Gastrocnemius medialis (tissue), 4 donors: ENCODE results near the gene ITFG2. TPM values are rescaled to one million over a fixed set of nuclear protein-coding genes. Genes with fewer than 3 reads are reported as not detected.

Source experiments
- ATAC-seq, 2 donors: fragments of 150-250 bp; one replicate each; pipeline ENCODE4 v1.9.1; 2016
- DNase-seq, 2 donors: peaks; one replicate each; pipeline ENCODE4 v3.0.0-alpha.2; 2019
- H3K27ac ChIP-seq, 4 donors: fragments of 200-600 bp; sonication (generic); 1 replicate in 1 of 4; 2 replicates in 3 of 4; pipeline ENCODE4 v1.5.1; 2016 to 2018; ENCODE audit warnings: mild to moderate bottlenecking in 2 of 4, moderate library complexity in 1 of 4
- H3K27me3 ChIP-seq, 3 donors: fragments of 200-600 bp; sonication (generic) in 2 of 3; 1 replicate in 1 of 3; 2 replicates in 2 of 3; pipeline versions ENCODE4 v1.5.1 to v1.6.0; 2016 to 2019; ENCODE audit warnings: mild to moderate bottlenecking in 1 of 3, moderate library complexity in 1 of 3
- H3K36me3 ChIP-seq, 2 donors: fragments of 200-600 bp; sonication (generic) in 1 of 2; one replicate each; pipeline ENCODE4 v1.5.1; 2017 to 2018
- H3K4me1 ChIP-seq, 2 donors: fragments of 200-600 bp; sonication (generic) in 1 of 2; one replicate each; pipeline ENCODE4 v1.5.1; 2016 to 2017; ENCODE audit warnings: mild to moderate bottlenecking in 2 of 2
- H3K4me3 ChIP-seq, 4 donors: fragments of 200-600 bp; sonication (generic) in 3 of 4; 1 replicate in 1 of 4; 2 replicates in 3 of 4; pipeline ENCODE4 v1.5.1; 2016 to 2019; ENCODE audit warnings: mild to moderate bottlenecking in 2 of 4
- H3K9me3 ChIP-seq, 3 donors: fragments of 200-600 bp; sonication (generic) in 2 of 3; 1 replicate in 1 of 3; 2 replicates in 2 of 3; pipeline ENCODE4 v1.5.1; 2016 to 2019
- CTCF ChIP-seq, 5 experiments: fragments of 450-650 bp in 3 of 5; fragments of 200-600 bp in 2 of 5; sonication (generic) in 2 of 5; IDR thresholded peaks in 4 of 5; conservative IDR thresholded peaks in 1 of 5; 1 replicate in 4 of 5; 2 replicates in 1 of 5; pipeline ENCODE4 v1.5.1; 2016 to 2019; ENCODE audit warnings: antibody characterized with exemption in 5 of 5, mild to moderate bottlenecking in 3 of 5, moderate library complexity in 3 of 5
- POLR2A ChIP-seq, 2 donors: fragments of 450-650 bp; IDR thresholded peaks; one replicate each; pipeline ENCODE4 v1.6.1; 2017; ENCODE audit warnings: antibody characterized with exemption in 2 of 2, mild to moderate bottlenecking in 2 of 2, moderate library complexity in 2 of 2
- in situ Hi-C, 4 donors: fragments of 200-750 bp; cut with MboI; loops; one replicate each; pipeline versions ENCODE4 v1.15.0 to v1.8.0; 2017; ENCODE audit warnings: low sequenced_read_pairs in 4 of 4
- intact Hi-C: fragments of 100-400 bp; cut with DNase I; formaldehyde crosslinking; loops from one replicate; pipeline ENCODE4 v1.15.1; 2023; ENCODE audit warnings: low total_unique reads
- total RNA-seq, 4 donors: library from RNA; depleted of rRNA; stranded (reverse); fragments of >200 nt; gene quantifications; one replicate each; pipeline versions ENCODE4 v1.1.0 to v1.2.3, GENCODE V29; 2016

Gene ITFG2
- total RNA-seq, 4 donors from 2014 or later: 5.1 to 7.2 (median 5.9) TPM

DNA sequence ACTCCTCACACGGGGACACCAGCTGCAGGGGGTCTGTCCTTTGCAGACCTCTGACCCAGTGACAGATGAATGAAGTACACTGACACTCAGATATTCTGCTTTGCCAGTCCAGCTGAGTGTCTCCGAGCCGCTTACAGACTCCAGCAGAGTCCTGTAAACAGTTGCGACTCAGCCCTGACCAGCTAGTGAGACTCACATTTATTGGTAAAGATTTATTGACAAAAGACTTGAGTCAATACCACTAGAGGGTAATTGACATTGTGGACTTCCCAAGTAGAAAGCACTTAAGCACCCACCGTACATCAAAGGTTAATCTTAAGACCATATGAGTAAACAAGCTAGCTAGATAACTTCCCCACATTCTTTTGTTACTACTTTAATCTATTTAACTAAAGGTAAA, 27.5 kb upstream of the ITFG2 start:
- no peak for DNase-seq
- Histone ChIP-seq H3K4me1 (peaks cover 4 to 7% of the 10 kb centered on the region in 2 donors), H3K9me3 (no peaks in the 10 kb centered on the region), H3K27ac (no peak overlapping the region), H3K27me3 (no peaks in the 10 kb centered on the region), H3K36me3 (no peaks in the 10 kb centered on the region), H3K4me3 (no peak overlapping the region)
- no peak for TF ChIP-seq POLR2A (IDR thresholded peaks at IDR 0.05)
- TF ChIP-seq CTCF (IDR thresholded peaks at IDR 0.05 in 4 of 5, conservative IDR thresholded peaks at IDR 0.05 in 1 of 5): no peak
- in situ Hi-C loops (loop anchor here in 1 of 4 donors (25.0 kb wide), 1 partner anchor 1148 kb away; the partner anchor contains the start of gene WNT5B), intact Hi-C loops (no loop called here)
- no peak for ATAC-seq

DNA sequence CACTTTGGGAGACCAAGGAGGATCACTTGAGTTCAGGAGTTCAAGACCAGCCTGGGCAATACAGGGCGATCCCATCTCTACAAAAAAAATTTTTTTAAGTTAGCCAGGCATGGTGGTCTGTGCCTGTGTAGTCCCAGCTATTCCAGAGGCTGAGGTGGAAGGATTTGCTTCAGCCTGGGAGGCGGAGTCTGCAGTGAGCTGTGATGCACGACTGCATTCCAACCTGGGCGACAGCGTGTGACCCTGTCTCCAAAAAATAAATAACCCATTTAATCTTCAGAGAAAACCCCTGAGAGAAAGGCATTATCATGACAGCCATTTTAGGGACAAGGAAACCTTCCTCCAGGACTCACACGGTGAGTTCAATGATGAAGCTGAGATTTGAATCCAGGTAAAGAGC, 21.4 kb upstream of the ITFG2 start:
- Histone ChIP-seq H3K4me3 (no peak overlapping the region), H3K4me1 (peaks cover 2 to 7% of the 10 kb centered on the region in 2 donors), H3K36me3 (no peaks in the 10 kb centered on the region), H3K27me3 (no peaks in the 10 kb centered on the region), H3K9me3 (no peaks in the 10 kb centered on the region), H3K27ac (no peak overlapping the region)
- no peak for DNase-seq
- no peak for TF ChIP-seq POLR2A (IDR thresholded peaks at IDR 0.05)
- TF ChIP-seq CTCF (IDR thresholded peaks at IDR 0.05 in 4 of 5, conservative IDR thresholded peaks at IDR 0.05 in 1 of 5): no peak
- no peak for ATAC-seq
- in situ Hi-C loops: loop anchor here in 1 of 4 donors (25.0 kb wide), 1 partner anchor 1154 kb away; the partner anchor contains the start of gene WNT5B
- intact Hi-C loops: loop anchor here (10.0 kb wide), 2 partner anchors 464 to 1084 kb away; partner anchors contain the start of gene PARP11

GRCh38 chr12:2792671-2793500, 19.6 kb upstream of the ITFG2 start:
- Histone ChIP-seq H3K9me3 (no peaks in the 10 kb centered on the region), H3K36me3 (peaks cover 0 to 9% of the 10 kb centered on the region in 2 donors), H3K27me3 (no peaks in the 10 kb centered on the region), H3K4me3 (no peak overlapping the region), H3K4me1 (peaks cover 20 to 21% of the 10 kb centered on the region in 2 donors), H3K27ac (no peak overlapping the region)
- TF ChIP-seq CTCF (IDR thresholded peaks at IDR 0.05 in 4 of 5, conservative IDR thresholded peaks at IDR 0.05 in 1 of 5) (no peak), POLR2A (IDR thresholded peaks at IDR 0.05) (no peak)
- no peak for ATAC-seq
- no peak for DNase-seq
- intact Hi-C loops: loop anchor here (10.0 kb wide), 2 partner anchors 462 to 1082 kb away; partner anchors contain the start of gene PARP11
- in situ Hi-C loops: loop anchor here in 1 of 4 donors (25.0 kb wide), 1 partner anchor 1156 kb away; the partner anchor contains the start of gene WNT5B

DNA sequence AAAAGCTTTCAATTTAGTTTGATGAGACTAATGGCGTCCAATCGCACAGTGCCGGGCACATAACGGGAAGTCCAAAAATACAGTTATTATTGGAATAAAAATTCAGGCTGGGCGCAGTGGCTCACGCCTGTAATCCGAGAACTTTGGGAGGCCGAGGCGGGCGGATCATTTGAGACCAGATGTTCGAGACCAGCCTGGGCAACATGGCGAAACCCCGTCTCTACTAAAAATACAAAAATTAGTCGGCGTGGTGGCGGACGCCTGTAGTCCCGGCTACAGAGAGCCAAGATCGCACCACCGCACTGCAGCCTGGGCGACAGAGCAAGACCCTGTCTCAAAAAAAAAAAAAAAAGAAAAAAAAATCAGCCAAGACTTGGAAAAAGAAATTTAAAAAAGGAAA, 18.9 kb upstream of the ITFG2 start:
- intact Hi-C loops (loop anchor here (10.0 kb wide), 2 partner anchors 461 to 1081 kb away; partner anchors contain the start of gene PARP11), in situ Hi-C loops (loop anchor here in 1 of 4 donors (25.0 kb wide), 1 partner anchor 1156 kb away; the partner anchor contains the start of gene WNT5B)
- peaks cover 0 to 16% of the 10 kb centered on the region in 2 donors for H3K36me3 ChIP-seq
- ATAC-seq (no peak), DNase-seq (no peak)
- no peak overlapping the region for H3K27ac ChIP-seq
- H3K9me3 ChIP-seq: no peaks in the 10 kb centered on the region
- H3K27me3 ChIP-seq: no peaks in the 10 kb centered on the region
- peaks cover 21 to 22% of the 10 kb centered on the region in 2 donors for H3K4me1 ChIP-seq
- H3K4me3 ChIP-seq: no peak overlapping the region
- TF ChIP-seq POLR2A (IDR thresholded peaks at IDR 0.05) (no peak), CTCF (IDR thresholded peaks at IDR 0.05 in 4 of 5, conservative IDR thresholded peaks at IDR 0.05 in 1 of 5) (no peak)
